ENCODE results near the gene LYPD6. TPM values are rescaled to one million over a fixed set of nuclear protein-coding genes. Genes with fewer than 3 reads are reported as not detected.

LYPD6 gene
- total and polyA plus RNA-seq, 2 donors = 2.4 to 16.9 TPM

GRCh38 chr2:149394864-149395263 is 64.5 kb downstream of the LYPD6 start:
- no peak for DNase-seq (ENCODE audit: extremely low spot score)
- H3K4me1 ChIP-seq (ENCODE audit: insufficient read depth) = peaks cover 1% of the 10 kb centered on the region
- no peaks in the 10 kb centered on the region for H3K36me3 ChIP-seq (ENCODE audit: insufficient read depth)
- no peak overlapping the region for H3K27ac ChIP-seq (ENCODE audit: low read depth)
- no peak overlapping the region for H3K4me3 ChIP-seq (ENCODE audit: low read depth, low read length)
- WGBS = 97% methylated on average over 2 of the region's 2 CpGs

DNA sequence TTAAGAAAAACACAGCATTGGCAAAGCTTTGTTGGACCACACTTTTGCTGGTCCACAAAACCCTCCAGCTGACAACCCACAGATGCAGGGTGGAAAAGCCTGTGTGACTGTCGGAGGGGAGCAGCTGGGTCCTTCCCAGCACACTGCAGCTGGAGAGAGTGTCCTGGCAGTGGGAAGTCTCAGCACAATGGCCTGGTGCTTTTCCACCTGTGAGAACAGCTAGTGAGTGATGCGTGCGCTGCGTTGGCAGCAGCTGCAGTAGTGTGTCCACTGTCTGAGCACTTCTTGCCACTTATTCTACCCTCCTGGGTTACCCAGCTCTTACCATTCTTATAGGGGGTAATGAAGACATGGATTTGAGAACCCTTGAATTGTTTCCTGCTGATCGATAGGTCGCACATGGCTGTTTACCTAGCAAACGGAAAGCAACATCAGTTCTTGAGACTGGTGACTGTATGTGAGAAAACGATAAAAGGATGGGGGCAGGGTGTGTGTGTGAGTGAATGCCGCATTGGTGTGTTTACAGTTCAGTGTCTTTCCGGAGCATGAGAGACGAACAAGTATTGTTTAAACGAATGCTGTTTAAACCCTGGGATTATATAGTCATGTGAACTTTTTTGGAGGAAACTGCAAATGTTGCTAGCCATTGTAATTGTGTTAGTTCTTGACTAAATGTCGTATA is 69.7 kb downstream of the LYPD6 start:
- 66% methylated on average over 13 of the region's 13 CpGs for WGBS
- no peak for DNase-seq (ENCODE audit: extremely low spot score)
- no peak overlapping the region for H3K27ac ChIP-seq (ENCODE audit: low read depth)

DNA sequence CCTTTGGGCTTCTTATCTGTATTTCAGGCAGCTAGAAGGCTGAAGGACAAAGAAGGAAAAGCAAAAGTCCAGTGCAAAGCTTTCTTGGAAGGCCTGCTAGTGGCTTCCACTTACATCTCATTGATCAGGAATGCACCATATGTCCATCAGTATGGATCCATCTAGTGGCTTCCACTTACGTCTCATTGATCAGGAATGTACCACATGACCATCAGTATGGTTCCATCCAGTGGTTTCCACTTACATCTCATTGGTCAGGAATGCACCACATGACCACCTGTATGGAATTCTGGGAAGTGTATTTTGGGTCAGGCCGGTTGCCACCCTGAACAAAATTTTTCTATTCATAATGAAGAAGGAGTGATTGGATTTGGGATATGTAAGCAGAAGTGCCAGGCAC is 70.6 kb downstream of the LYPD6 start:
- no peak overlapping the region for H3K4me3 ChIP-seq (ENCODE audit: low read depth, low read length)
- H3K27ac ChIP-seq (ENCODE audit: low read depth) = no peak overlapping the region
- no peaks in the 10 kb centered on the region for H3K4me1 ChIP-seq (ENCODE audit: insufficient read depth)
- no peak for DNase-seq (ENCODE audit: extremely low spot score)
- no peaks in the 10 kb centered on the region for H3K36me3 ChIP-seq (ENCODE audit: insufficient read depth)
- 96% methylated on average over 2 of the region's 2 CpGs for WGBS

More for the DNA sequence above, 69.7 kb downstream of the LYPD6 start:
- H3K4me1 ChIP-seq (ENCODE audit: insufficient read depth) = no peaks in the 10 kb centered on the region
- H3K4me3 ChIP-seq (ENCODE audit: low read depth, low read length) = no peak overlapping the region
- no peaks in the 10 kb centered on the region for H3K36me3 ChIP-seq (ENCODE audit: insufficient read depth)

DNA sequence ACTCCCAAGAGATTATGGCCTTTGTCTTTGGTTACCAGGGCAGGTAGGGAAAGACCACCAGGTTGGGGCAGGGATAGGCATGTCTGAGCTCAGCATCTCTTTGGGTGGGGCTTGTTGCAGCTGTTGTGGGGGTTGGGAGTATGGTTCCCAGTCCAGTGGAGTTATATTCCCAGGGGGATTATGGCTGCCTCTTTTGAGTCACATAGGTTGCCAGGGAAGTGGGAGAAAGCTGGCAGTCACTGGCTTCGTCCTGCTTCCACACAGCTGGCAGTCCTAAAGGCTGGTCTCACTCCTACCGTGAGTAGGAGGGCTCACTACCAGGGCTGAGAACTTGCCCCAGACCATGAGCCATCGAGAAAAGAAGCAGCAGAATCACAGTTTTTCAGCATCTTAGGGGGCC is 79.1 kb downstream of the LYPD6 start:
- Histone ChIP-seq H3K27ac (ENCODE audit: low read depth) (no peak overlapping the region), H3K4me1 (ENCODE audit: insufficient read depth) (no peaks in the 10 kb centered on the region), H3K36me3 (ENCODE audit: insufficient read depth) (no peaks in the 10 kb centered on the region), H3K4me3 (ENCODE audit: low read depth, low read length) (no peak overlapping the region)
- WGBS = 85% methylated on average over 3 of the region's 3 CpGs
- no peak for DNase-seq (ENCODE audit: extremely low spot score)

DNA sequence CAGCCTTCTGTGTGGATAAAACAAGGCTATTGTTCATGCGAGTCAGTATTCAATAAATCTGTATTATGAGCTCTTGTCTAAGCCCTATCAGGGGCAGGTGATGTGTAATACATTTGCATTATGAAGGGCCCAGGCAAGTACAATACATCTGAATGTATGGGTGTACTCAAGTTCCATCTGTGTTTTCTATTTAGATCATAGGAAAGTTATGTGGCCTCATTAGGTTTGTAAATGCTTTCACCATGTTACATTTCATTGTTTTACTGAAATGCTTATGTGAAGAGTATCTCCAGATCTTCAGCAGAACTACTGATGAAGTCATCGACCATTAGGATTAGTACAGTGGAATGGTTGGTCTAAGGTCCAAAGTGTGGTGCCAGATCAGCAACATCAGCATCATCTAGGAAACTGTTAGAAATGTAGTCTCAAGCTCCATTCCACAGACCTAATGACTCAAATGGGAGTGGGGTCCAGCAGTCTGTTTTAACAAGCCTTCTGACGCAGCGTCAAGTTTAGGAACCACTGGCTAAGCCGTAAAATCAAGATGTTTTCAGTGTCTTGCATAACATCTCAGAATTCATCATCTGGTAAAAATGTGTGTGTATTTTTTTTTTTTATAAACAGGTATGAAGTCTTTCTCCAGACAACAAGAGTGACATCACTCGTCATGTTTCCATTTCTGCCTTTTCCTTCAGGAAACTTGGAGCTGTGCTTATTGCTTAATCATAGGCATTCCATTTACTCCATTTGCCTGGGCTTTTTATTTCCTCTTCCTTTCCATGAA is 80.5 kb downstream of the LYPD6 start:
- WGBS = 85% methylated on average over 6 of the region's 6 CpGs
- H3K27ac ChIP-seq (ENCODE audit: low read depth) = no peak overlapping the region
- no peak for DNase-seq (ENCODE audit: extremely low spot score)
- H3K36me3 ChIP-seq (ENCODE audit: insufficient read depth) = no peaks in the 10 kb centered on the region
- H3K4me3 ChIP-seq (ENCODE audit: low read depth, low read length) = no peak overlapping the region
- no peaks in the 10 kb centered on the region for H3K4me1 ChIP-seq (ENCODE audit: insufficient read depth)

GRCh38 chr2:149413487-149413886 is 83.1 kb downstream of the LYPD6 start:
- Histone ChIP-seq H3K4me1 (ENCODE audit: insufficient read depth) (no peaks in the 10 kb centered on the region), H3K27ac (ENCODE audit: low read depth) (no peak overlapping the region), H3K4me3 (ENCODE audit: low read depth, low read length) (no peak overlapping the region), H3K36me3 (ENCODE audit: insufficient read depth) (no peaks in the 10 kb centered on the region)
- DNase-seq (ENCODE audit: extremely low spot score) = no peak
- WGBS = 98% methylated on average over 2 of the region's 2 CpGs

DNA sequence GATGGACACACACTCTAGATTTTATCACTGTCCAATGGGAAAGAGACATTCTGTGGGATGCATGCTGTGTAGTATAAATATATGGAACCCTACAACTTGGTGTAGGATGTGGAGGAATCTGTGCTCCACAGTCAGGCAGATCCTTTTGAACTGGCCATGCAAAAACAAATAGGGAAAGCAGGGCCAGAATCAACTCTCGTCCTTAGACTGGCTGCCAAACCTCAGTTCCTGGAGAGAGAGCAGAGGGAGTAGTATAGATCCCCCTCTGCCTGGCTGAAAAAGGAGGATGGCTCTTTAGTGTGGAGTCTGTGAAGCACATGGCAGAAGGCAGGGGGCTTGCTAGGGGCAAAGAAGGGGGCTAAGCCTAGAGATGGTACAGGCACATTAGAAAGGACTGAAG is 84.7 kb downstream of the LYPD6 start:
- no peak overlapping the region for H3K4me3 ChIP-seq (ENCODE audit: low read depth, low read length)
- DNase-seq (ENCODE audit: extremely low spot score) = no peak
- no peaks in the 10 kb centered on the region for H3K4me1 ChIP-seq (ENCODE audit: insufficient read depth)
- WGBS = 52% methylated on average over 1 of the region's 1 CpG
- no peaks in the 10 kb centered on the region for H3K36me3 ChIP-seq (ENCODE audit: insufficient read depth)
- H3K27ac ChIP-seq (ENCODE audit: low read depth) = no peak overlapping the region

DNA sequence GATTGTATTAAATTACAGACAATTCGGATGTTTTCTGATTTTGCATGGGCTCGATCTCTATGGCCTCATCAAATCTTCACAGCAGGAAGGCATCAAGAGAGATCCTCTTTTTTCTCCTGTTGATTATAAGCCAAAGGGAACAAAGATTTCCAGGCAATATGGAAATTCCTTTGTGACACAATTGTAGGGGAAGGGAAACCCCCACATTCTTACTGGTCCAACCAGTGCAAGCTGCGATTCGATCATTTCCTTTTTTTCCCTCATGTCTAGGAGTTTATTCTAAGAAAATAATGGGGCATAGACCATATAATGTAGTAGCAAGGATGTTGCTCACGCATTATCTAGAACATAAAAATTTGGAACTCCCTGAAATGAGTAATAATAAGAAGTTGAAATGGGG is 87.7 kb downstream of the LYPD6 start:
- Histone ChIP-seq H3K4me1 (ENCODE audit: insufficient read depth) (no peaks in the 10 kb centered on the region), H3K27ac (ENCODE audit: low read depth) (no peak overlapping the region), H3K4me3 (ENCODE audit: low read depth, low read length) (no peak overlapping the region)

GRCh38 chr2:149420053-149420963 is 89.9 kb downstream of the LYPD6 start:
- no peak overlapping the region for H3K27ac ChIP-seq (ENCODE audit: low read depth)
- H3K4me3 ChIP-seq (ENCODE audit: low read depth, low read length) = no peak overlapping the region
- no peak for DNase-seq (ENCODE audit: extremely low spot score)
- H3K4me1 ChIP-seq (ENCODE audit: insufficient read depth) = no peaks in the 10 kb centered on the region
- WGBS = 88% methylated on average over 13 of the region's 13 CpGs
- no peaks in the 10 kb centered on the region for H3K36me3 ChIP-seq (ENCODE audit: insufficient read depth)

More for the DNA sequence above, 87.7 kb downstream of the LYPD6 start:
- H3K36me3 ChIP-seq (ENCODE audit: insufficient read depth) = no peaks in the 10 kb centered on the region
- no peak for DNase-seq (ENCODE audit: extremely low spot score)
- 86% methylated on average over 5 of the region's 5 CpGs for WGBS

GRCh38 chr2:149421791-149422190 is 91.4 kb downstream of the LYPD6 start:
- H3K4me3 ChIP-seq (ENCODE audit: low read depth, low read length) = no peak overlapping the region
- DNase-seq (ENCODE audit: extremely low spot score) = no peak
- no peaks in the 10 kb centered on the region for H3K4me1 ChIP-seq (ENCODE audit: insufficient read depth)
- H3K36me3 ChIP-seq (ENCODE audit: insufficient read depth) = no peaks in the 10 kb centered on the region
- H3K27ac ChIP-seq (ENCODE audit: low read depth) = no peak overlapping the region
- 82% methylated on average over 4 of the region's 4 CpGs for WGBS

GRCh38 chr2:149422337-149422990 is 92.1 kb downstream of the LYPD6 start:
- Histone ChIP-seq H3K4me1 (ENCODE audit: insufficient read depth) (no peaks in the 10 kb centered on the region), H3K36me3 (ENCODE audit: insufficient read depth) (no peaks in the 10 kb centered on the region), H3K4me3 (ENCODE audit: low read depth, low read length) (no peak overlapping the region), H3K27ac (ENCODE audit: low read depth) (no peak overlapping the region)
- 73% methylated on average over 2 of the region's 2 CpGs for WGBS
- peak; percentile 35 for DNase-seq (ENCODE audit: extremely low spot score)

GRCh38 chr2:149422991-149423338 is 92.6 kb downstream of the LYPD6 start:
- Histone ChIP-seq H3K4me3 (ENCODE audit: low read depth, low read length) (no peak overlapping the region), H3K27ac (ENCODE audit: low read depth) (no peak overlapping the region), H3K36me3 (ENCODE audit: insufficient read depth) (no peaks in the 10 kb centered on the region), H3K4me1 (ENCODE audit: insufficient read depth) (no peaks in the 10 kb centered on the region)
- no peak for DNase-seq (ENCODE audit: extremely low spot score)

DNA sequence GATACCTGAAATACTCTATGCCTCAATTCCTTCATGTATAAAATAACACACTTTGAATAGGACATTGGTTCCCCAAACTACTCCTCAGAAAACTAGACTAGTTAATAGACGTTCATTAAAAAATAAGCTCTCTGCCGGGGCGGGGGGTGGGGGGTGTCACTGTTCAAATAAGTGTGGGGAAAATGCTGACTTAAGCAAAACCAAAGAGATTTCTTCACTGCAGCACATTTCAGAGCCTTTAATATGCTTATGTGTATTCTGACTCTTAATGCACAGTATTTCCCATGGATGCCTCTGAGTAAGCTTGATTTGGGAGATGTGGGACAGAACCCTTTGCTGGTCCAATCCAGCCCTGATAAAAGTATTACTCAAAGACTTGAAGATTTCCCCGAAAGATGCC is 93.2 kb downstream of the LYPD6 start:
- no peaks in the 10 kb centered on the region for H3K4me1 ChIP-seq (ENCODE audit: insufficient read depth)
- no peak for DNase-seq (ENCODE audit: extremely low spot score)
- no peak overlapping the region for H3K4me3 ChIP-seq (ENCODE audit: low read depth, low read length)
- no peaks in the 10 kb centered on the region for H3K36me3 ChIP-seq (ENCODE audit: insufficient read depth)
- no peak overlapping the region for H3K27ac ChIP-seq (ENCODE audit: low read depth)
- WGBS = 93% methylated on average over 4 of the region's 4 CpGs
